Left forelimb (tissue), 1 donor: ENCODE data around the gene CRNKL1.

Experiments
- DNase-seq: peaks from one replicate; pipeline ENCODE4 v3.0.0-alpha.2; 2018; ENCODE audit warnings: low spot score

Gene CRNKL1

GRCh38 chr20:20060234-20060998 is 8.2 kb upstream of the CRNKL1 start:
- no peak for DNase-seq

DNA sequence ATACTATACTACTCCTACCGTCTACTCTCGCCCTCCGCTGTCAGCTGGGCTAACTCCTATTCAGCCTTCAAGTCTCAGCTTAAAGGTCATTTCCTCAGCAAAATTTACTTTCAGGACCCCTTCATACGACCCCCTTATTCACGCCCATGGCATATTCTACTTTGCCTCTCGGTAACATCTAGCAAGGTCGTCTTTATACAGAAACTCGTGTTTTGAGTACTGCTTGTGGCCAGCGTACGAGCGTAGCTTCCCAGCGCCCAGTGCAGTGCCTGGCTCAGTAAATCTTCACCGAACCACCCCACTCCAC is 546 bp downstream of the CRNKL1 start:
- no peak for DNase-seq

DNA sequence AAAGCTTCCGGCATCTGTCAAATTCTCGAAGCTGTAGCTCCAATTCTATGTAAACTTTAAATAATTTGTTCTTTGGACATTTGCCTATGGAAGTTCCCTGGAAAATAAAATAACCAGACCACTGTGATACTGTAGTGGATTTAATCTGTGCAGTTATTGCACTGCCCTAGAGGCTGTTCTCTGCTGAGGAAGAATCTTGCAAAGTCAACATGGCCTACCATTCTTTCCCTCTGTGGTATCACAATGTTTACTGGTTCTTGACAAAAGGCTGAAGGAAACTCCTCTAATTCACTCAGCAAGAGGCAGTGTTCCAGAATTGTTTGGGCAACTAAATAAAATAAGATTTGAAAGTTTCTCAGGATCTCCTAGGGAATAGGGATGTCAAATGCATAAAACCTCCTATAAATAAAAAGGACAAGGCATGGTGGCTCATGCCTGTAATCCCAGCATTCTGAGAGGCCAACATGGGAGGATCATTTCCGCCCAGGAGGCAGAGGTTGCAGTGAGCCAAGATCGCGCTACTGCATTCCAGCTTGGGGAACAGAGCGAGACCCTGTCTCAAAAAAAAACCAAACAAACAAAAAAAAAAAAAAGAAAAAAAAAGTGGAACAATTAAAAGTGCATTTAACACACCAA is 12.4 kb downstream of the CRNKL1 start:
- DNase-seq, result no peak

DNA sequence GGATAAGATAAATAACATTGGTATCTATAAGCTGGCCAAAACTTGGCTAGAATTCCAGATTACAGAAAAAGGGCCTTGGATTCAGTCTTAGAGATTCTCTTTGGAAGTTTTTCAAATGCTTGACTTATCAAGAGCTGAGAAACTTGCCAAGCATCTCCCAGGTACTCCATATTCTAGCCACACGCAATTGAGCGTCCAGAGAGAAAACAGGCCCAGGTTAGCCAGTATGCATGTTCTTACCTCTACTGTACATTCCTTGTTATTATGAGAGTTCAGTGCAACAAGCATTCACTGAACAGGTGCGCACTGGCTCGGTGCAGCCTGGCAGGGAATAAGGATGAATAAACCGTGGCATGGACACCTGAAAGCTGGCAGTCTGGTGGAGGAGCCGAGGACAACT is 13.7 kb downstream of the CRNKL1 start:
- no peak for DNase-seq

- no peak for DNase-seq
These were observed 14.3 kb downstream of the CRNKL1 start for GRCh38 chr20:20037960-20038359.

- DNase-seq, result no peak
These were observed 15.5 kb downstream of the CRNKL1 start for GRCh38 chr20:20036756-20037155.

GRCh38 chr20:20034486-20034885 is 17.8 kb downstream of the CRNKL1 start:
- DNase-seq, result no peak

- DNase-seq, result no peak
These were observed 20.5 kb downstream of the CRNKL1 start for GRCh38 chr20:20031790-20032189.

DNA sequence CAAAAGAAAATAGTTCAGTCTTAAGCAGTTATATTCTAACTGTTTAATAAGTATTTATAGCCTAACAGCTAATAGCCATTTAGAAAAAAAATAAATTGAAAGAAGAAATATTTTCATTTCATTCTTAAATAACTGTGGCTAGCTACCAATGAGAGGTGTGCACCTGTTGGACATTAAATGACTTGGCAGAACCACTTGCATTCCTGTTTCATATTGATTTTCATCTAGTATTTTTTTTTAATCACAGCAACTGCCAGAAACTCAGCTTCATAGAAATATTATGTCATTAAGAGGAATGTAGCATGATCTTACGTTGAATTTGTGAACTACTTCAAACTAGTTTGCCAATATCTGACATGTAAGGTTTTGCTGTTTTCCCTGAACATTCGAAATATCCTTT is 25.0 kb downstream of the CRNKL1 start:
- DNase-seq, result no peak

GRCh38 chr20:20024942-20025341 is 27.3 kb downstream of the CRNKL1 start:
- no peak for DNase-seq

- no peak for DNase-seq
These were observed 28.9 kb downstream of the CRNKL1 start for GRCh38 chr20:20023395-20023794.

- DNase-seq, result no peak
These were observed 29.8 kb downstream of the CRNKL1 start for GRCh38 chr20:20022498-20022897.

DNA sequence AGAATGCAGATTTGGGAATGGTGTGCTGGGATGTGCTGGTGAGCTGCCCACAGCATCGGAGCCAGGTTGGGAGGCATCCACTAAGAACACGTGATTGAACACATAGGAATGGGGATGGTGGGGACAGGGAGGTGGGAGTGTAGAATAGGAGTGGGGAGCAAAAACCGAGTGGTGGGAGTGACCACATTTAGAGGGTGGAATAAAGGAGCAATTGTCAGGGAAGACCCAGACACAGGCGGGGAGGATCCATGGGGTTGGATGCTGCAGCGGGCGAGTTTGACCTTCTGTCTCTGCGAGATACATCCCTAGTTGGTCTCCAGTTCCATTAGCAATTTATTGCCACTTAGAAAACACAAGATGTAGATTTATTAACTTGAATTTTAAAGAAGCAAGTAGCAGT is 30.4 kb downstream of the CRNKL1 start:
- no peak for DNase-seq

- no peak for DNase-seq
These were observed 31.4 kb downstream of the CRNKL1 start for GRCh38 chr20:20020908-20021307.

DNA sequence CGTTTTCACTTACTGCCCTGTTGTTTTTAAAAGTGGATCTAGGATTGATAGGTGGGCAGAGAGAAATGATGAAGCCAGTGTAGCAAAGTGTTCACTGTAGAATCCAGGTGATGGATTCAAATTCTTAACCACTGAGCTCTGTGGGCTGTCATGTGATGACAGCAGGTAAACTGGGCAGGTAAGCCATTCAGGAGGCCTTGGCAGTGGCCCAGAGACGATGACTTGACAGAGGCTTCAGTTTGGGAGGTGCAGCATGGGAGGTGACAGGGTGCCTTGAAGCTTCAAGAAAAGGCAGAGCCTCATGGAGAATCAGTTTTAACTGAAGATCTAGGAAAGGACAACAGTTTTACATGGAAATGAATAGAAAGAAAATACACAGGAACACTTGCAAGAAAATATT is 33.1 kb downstream of the CRNKL1 start:
- DNase-seq, result no peak

- no peak for DNase-seq
These were observed 33.9 kb downstream of the CRNKL1 start for GRCh38 chr20:20018366-20018765.

- no peak for DNase-seq
These were observed 34.5 kb downstream of the CRNKL1 start for GRCh38 chr20:20017844-20018185.

DNA sequence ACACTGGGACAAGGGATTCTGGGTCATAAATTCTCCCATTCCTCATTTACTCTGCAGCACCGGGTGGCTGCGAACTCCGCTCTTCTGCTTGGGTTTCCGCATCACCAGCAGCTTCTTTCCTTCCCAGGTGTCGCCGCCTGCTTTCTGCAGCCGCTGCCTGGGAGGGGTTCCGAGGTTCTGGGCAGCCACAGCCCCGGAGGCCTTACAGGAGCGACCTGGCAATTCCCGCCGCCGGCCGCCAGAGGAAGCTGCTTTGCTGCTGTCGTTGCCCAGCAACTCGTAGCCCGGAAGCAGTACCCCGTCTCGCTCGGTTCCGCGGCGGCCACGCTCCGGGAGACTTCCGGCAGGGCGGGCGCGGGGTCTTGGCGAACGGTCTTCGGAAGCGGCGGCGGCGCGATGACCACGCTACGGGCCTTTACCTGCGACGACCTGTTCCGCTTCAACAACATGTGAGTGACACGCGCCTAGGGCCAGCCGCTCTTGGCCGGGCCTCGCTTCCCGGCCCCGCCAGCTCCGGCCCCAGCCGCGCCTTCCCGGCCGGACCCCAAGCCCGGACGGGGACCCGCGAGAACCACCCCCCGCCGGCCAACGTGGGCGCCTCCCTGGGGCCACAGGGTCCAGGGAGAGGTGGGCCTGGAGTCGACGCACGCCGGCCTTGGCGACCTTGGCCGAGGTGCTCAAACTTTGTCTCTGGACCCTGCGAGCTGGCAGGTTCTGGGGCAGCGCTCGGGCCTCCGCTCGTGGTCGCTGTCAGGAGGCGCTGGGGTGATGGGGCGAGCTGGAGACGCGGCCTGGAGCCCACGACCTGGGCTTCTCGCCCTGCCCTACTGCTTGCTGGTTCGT is 35.0 kb downstream of the CRNKL1 start, which contains the start of gene NAA20:
Gene NAA20, plus strand, starts transcription at position 362 of the 843 bp plus-strand sequence. Its CDS starts 35 bp downstream, at position 397.
- peak; percentile 94 for DNase-seq

- DNase-seq, result no peak
These were observed 37.6 kb downstream of the CRNKL1 start for GRCh38 chr20:20014659-20015058.

DNA sequence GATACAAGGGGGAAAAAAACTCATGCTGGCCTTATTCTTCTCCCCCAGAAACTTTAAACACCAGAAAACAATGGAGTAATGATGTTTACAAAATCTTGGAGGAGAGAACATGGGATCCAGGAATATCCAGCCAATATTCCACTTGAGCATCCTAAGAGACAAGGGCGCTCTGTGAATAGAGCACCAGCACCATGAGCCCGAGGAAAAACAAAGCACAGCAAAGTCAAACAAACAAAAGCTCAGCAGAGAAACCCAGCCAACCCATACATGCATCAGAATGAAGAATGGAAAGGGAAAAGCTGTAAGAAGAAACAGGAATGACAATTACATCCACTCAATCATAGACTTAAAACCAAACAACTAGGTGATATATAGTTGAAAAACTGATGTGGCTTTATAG is 39.7 kb downstream of the CRNKL1 start:
- no peak for DNase-seq

- no peak for DNase-seq
These were observed 41.4 kb downstream of the CRNKL1 start for GRCh38 chr20:20010639-20011500.

- no peak for DNase-seq
These were observed 42.4 kb downstream of the CRNKL1 start for GRCh38 chr20:20009784-20010253.
